ENCODE results near the gene UBE3A.
A peak's percentile ranks its signal among the peaks of the same experiment; 100 is the strongest.
"Not testable (repeated sequence)": the region's sequence is repeated elsewhere in the genome, so short reads cannot be mapped to it uniquely, and the experiment has no call there.

Gene UBE3A

DNA sequence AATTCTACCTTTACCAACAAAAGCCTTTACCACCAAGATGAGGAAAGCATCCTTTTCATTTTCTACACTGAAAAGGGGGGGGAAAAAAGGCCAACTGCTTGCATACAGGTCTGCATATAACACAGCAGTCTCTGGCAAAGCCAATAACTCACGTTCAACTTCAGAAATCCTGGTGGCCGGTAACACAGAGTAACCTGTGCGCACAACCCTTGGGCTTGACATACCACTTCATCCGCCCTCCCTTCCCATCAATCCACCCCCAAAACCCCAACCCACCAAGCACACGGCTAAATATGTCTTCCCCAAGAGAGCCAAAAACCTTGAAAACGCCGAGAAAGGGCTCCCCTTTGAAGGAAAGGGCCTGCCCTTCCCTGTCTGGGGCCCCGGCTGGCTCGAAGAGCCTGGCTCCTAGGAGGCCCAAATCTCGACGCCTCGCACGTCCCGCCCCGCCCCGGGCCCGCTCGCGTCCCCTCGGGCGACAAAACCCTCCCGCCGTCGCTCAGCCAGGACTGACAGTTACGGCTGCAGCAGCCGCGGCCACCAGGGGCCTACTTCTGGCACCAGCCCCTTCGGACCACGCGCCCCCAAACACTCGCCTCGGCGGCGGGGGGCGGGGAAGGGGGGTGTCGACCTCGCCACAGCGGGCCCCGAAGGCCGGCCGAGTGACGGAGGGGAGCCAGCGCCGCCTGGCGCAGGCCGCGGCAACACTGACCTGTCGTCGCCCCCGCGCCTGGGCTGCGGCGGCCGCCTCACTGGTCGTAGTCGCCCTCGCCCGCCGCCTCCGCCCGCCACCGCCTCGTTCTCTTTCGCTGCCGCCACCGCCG lies 835 bp downstream of the UBE3A start:
- peak; percentile 79 for DNase-seq (ENCODE audit: low spot score)

- DNase-seq (ENCODE audit: low spot score): no peak
These were observed 2.1 kb downstream of the UBE3A start for GRCh38 chr15:25436707-25437106.

DNA sequence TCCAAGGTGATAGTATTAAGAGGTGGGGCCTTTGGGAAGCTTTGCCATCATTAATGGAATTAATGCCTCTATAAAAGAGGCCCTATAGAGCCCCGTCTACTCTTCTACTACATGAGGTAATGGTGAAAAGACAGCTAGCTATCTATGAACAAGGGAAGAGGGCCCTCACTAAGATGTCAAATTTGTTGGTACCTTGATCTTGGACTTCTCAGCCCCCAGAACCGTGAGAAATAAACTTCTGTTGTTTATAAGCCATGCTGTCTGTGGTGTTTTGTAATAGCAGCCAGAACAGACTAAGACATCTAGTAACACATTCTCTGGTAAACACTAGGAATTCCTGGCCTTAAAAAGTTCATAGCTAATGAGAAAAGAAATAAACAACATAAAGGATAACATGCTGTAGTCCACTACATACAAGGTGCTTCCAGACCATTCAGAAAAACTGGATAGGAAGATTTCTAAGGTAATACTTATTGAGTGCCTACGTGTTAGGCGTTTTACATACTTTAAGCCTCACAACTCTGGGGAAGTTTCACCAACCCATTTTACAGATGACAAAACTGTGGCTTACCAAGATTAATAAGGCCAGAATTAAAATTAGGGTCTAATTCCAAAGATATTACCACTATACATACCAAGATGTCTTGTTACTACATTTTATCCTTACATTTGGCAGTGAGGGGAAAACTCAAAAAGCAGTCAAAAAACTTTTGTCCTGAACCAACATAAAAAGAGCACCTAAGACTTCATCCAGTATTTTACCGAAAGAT lies 3.2 kb downstream of the UBE3A start:
- DNase-seq (ENCODE audit: low spot score): no peak

DNA sequence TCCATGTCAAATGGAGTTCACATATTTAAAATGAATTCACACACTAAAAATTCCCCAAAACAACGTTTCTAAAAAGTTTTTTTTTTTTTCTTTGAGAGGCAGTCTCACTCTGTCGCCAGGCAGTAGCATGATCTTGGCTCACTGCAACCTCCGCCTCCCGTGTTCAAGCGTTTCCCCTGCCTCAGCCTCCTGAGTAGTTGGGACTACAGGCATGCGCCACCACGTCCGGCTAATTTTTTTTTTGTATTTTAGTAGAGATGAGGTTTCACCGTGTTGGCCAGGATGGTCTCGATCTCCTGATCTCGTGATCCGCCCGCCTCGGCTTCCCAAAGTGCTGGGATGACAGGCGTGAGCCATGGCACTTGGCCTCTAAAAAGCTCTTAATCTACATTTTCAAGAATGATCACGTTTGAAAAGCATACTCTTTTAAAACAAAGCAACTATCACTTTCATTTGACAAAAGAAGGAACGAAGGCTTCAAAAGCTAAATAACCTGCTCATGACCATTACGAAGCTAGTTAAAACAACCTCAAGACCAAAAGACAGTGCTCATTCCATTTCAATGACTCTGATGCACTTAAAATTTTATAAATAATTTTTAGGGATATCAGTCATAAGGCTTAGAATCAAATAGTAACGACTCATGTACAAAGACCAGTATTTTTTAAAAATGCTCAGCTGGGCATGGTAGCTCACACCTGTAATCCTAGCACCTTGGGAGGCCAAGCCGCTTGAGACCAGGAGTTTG lies 5.5 kb downstream of the UBE3A start:
- no peak for DNase-seq (ENCODE audit: low spot score)

GRCh38 chr15:25431836-25432561 lies 6.8 kb downstream of the UBE3A start:
- no peak for DNase-seq (ENCODE audit: low spot score)

DNA sequence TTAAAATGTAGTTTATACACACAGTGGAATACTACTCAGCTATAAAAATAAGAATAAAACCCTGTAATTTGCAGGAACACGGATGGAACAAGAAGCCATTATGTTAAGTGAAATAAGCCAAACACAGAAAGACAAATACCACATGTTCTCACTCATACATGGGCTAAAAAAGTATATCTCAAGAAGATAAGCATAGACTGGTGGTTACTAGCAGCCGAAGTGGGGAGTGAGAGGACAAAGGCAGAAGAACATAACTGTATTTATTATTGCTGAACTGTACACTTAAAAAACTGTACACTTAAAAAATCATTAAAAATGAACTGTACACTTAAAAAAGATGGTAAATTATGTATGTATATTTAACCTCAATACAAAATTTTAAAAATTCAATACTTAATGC lies 11.0 kb downstream of the UBE3A start:
- DNase-seq (ENCODE audit: low spot score): no peak

DNA sequence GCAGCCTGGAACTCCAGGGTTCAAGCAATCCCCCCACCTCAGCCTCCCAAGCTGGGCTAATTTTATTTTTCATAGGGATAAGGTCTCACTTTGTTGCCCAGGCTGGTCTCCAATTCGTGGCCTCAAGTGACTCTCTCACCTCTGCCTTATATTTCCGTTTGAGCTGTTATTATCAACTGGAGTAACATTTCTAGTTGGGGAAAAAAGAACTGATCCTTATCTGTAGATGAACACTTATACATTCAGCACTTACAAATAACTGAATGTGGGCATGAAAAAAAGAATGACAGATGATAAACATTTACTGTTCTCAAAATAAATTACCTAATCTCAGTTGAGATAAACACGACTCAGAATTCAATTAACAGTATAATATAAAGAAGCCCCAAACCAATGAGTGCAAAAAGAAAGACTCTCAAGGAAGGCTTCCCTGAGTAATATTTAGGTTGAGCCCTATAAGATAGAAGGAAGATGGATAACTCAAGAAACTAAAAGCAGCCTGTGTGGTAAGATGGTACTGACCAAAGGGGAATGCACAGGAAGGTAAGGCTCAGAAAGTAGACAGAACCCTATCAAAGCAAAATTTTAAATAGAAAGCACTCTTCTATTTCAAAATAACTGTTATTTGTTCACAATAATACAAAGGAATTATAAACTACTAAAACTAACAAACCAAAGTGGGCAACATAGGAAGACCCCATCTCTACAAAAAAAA lies 11.8 kb downstream of the UBE3A start:
- DNase-seq (ENCODE audit: low spot score): no peak

DNA sequence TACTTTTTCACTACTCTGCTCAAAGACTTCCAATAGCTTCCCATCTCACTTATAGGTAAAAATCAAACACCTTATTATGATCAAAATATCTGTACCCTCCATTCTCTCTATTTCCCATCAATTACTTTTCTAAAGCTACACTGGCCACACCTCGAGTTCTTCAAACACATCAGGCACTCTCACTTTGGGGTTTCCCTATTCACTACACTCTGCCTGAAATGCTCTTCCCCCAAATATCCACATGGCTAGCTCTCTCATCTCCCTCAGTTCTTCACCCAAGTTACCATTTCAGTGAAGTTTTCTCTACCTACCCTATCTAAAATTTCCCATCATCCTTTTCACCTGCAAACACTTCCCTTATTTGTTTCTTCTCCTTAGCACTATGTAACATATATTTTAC lies 14.8 kb downstream of the UBE3A start:
- DNase-seq (ENCODE audit: low spot score): no peak

GRCh38 chr15:25422021-25422420 lies 16.8 kb downstream of the UBE3A start:
- no peak for DNase-seq (ENCODE audit: low spot score)

DNA sequence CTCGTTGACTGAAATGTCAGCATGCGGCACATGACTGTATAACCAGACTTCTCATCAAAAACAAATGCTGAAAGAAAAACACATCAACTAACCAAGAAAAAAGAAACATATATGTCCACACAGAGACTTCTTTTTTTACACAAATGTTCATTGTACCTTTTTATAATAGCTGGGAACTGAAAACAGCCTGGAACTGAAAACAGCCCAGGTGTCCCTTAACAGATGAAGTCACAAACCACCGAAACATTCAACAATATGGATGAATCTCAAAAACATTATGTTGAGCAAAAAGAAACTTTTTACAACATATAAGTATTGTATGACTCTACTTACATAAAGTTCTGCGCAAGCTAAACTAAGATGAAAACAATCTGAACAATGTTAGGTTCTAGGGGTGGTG lies 20.6 kb downstream of the UBE3A start:
- no peak for DNase-seq (ENCODE audit: low spot score)

- DNase-seq (ENCODE audit: low spot score): no peak
These were observed 21.2 kb downstream of the UBE3A start for GRCh38 chr15:25417604-25418003.

DNA sequence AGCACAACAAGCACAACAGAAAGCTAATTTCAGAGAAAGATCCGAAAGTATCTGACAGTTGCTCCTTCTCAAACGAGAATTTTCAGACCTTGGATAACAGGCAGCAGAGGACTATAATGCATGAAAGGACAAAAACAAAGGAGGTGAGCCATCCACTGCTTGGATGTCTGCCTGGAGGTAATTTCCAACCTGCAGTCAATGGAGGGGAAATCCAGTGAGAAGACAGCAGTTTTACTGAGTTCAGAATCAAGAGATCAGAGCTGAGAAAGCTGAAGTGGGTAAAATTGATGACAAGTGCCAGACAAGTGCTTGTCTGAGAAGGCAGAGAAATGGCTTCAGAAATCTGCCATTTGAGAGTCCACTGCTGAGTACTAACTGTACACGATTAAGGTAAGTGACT lies 22.1 kb downstream of the UBE3A start:
- DNase-seq (ENCODE audit: low spot score): no peak

- DNase-seq (ENCODE audit: low spot score): no peak
These were observed 23.1 kb downstream of the UBE3A start for GRCh38 chr15:25415707-25416106.

GRCh38 chr15:25415217-25415616 lies 23.6 kb downstream of the UBE3A start:
- no peak for DNase-seq (ENCODE audit: low spot score)

GRCh38 chr15:25410649-25411048 lies 28.2 kb downstream of the UBE3A start:
- DNase-seq (ENCODE audit: low spot score): no peak

GRCh38 chr15:25409731-25410130 lies 29.1 kb downstream of the UBE3A start:
- DNase-seq (ENCODE audit: low spot score): not testable (repeated sequence)

DNA sequence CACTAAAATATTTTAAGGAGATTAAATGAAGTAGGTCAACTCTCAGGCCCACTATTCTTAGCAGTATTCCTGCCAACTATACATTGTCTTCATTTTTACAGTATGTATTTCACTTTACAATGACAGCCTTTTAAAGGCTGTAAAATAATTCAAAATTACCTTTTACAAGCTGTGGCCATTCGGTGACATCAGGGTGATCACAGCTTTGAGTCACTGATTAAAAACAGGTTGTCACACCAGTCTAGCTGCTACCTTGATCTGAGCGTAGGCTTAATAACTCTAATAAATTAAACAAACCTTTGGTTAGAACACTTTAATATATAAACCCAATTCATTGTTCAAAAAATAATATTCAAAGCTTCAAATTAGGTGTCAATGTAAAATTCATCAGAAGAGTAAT lies 29.9 kb downstream of the UBE3A start:
- no peak for DNase-seq (ENCODE audit: low spot score)

DNA sequence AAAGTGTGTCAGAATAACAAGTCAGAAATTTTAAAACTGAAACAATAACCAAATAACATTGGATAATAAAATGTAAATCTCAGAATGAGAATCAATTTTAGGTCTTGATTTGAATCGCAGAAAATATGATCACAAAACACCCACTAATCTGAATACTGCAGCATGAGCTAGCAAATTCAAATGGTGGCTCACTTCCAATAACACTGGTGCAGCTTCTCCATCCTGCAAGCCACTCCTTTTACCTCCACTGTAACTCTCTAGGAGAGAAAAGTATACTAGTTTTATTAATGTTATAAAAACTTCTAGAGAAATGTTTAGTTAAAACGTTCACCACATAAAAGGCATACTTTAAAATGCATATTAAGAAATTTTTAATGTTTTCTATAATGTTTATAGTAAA lies 30.4 kb downstream of the UBE3A start:
- no peak for DNase-seq (ENCODE audit: low spot score)

GRCh38 chr15:25407950-25408349 lies 30.9 kb downstream of the UBE3A start:
- DNase-seq (ENCODE audit: low spot score): peak; percentile 30

DNA sequence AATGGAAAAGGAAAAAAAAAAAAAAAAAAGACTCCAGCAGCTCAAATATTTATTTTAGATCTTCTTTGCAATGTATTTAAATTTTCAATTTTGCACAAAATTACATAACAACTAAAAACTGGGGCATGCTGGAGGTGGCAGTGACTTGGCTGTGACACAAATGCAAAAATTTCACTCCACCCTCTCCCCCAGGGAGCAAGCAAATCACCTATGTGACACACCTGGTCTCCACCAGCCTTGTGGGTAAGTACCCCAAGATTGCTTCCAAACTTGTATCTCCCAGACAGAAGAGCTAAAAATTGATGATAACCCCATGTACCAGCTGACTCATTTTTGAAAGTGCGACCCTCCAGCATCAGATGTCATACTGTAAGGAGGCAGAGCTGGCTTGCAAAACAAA lies 32.0 kb downstream of the UBE3A start:
- no peak for DNase-seq (ENCODE audit: low spot score)

DNA sequence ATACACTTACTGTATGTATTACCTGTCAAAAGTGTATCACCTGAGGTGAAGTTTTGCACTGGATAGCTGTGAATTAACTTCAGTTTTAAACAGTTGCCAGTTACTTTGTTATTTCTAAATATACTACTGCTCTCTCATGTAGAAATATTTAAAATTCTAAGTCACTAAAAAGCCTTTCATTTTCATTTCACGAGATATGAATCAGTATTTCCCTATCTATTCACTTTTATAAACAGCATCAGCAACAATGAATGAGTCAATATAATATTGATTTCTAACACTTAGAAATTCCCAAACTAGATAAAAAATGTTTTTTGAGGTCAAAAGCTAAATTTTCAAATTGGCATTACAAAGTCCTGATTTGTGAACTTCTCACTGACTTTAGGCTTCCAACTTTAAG lies 32.6 kb downstream of the UBE3A start:
- DNase-seq (ENCODE audit: low spot score): no peak

Data from NAMALWA (cell line).